ENCODE results near the gene KLRF2.
"Not testable (repeated sequence)": the region's sequence is repeated elsewhere in the genome, so short reads cannot be mapped to it uniquely, and the experiment has no call there.

The KLRF2 gene

GRCh38 chr12:9881246-9881645 is at the start of gene KLRF2:
Gene KLRF2 (plus strand): TSS chr12:9881489. CDS start chr12:9881596, 107 bp downstream.
- DNase-seq (ENCODE audit: low read depth) = no peak

DNA sequence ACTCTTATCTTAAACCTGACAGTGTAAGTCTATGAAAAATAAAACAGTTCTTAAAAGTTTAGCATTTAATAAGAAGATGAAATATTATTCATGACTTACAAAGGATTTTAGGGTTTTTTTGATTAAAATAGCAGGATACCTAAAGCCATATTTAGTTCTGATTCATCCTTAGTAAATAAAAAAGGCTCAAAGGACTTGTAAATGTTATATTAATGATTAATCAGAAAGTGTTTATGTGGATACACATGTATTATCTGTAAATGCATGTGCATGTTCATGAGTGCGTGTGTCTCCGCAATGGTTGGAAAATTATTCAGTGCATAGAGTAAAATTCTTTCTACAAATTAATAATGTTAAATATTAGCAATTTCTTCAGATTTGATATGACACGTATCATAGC is 49.6 kb upstream of the KLRF2 start:
- no peak for DNase-seq (ENCODE audit: low read depth)

DNA sequence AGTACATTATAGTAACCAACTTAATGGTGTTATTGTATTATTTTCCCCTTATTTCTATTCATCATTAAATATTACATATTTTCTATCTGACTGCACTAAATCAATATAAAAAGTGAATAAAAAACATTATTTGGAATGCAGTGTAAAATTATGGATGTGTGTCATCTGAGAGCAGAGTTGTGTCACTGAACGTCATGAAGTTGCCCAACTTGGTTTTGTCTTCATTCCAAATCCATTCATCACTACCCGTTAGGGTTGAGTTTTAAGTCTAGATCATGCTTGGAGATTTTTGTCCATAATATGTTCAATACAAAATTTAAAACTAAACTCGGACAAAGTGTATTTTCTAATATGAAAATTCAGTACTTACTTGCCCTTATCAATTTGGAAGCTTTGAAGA is 37.9 kb upstream of the KLRF2 start:
- no peak for DNase-seq (ENCODE audit: low read depth)

- no peak for DNase-seq (ENCODE audit: low read depth)
Measured at GRCh38 chr12:9848899-9849298, 32.4 kb upstream of the KLRF2 start.

DNA sequence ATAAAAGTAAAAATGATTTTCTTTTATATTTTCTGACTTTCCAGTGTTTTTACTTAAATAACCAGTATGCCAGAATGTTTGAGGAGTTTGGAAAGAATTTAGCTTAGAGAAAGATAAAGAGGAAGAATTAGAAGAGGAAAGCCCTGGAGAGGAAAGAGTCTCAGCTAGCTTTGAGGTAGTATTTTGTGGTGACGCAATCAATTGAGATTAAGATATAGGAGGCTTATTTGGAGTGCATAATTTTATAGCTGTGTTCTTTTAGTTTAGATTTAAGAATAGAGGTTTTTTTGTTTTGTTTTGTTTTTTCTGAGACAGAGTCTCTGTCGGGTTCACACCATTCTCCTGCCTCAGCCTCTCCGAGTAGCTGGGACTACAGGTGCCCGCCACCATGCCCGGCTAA is 30.2 kb upstream of the KLRF2 start:
- no peak for DNase-seq (ENCODE audit: low read depth)

- DNase-seq (ENCODE audit: low read depth) = no peak
Measured at GRCh38 chr12:9851927-9852326, 29.4 kb upstream of the KLRF2 start.

GRCh38 chr12:9856151-9856550 is 25.1 kb upstream of the KLRF2 start:
- DNase-seq (ENCODE audit: low read depth) = no peak

DNA sequence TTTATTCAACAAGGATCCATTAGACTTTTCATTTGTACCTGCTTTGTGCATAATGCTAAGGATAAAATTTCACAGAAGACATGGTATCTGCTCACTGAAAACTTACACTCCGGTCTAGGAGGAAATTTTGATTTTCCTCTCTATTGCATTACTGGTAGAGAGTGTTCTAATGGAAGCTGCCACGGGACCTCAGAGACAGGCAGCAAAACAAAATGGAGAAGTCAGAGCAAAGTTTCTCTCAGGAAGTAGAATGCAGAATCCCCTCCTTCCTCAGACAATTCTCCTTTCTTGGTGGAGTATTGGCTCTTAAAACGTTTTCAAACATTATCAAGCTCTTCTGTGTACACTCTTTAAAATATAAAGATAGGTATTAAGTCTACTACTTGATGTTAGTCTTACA is 24.4 kb upstream of the KLRF2 start:
- DNase-seq (ENCODE audit: low read depth) = no peak

GRCh38 chr12:9858135-9858534 is 23.2 kb upstream of the KLRF2 start:
- no peak for DNase-seq (ENCODE audit: low read depth)

GRCh38 chr12:9864913-9865675 is 16.2 kb upstream of the KLRF2 start:
- no peak for DNase-seq (ENCODE audit: low read depth)

DNA sequence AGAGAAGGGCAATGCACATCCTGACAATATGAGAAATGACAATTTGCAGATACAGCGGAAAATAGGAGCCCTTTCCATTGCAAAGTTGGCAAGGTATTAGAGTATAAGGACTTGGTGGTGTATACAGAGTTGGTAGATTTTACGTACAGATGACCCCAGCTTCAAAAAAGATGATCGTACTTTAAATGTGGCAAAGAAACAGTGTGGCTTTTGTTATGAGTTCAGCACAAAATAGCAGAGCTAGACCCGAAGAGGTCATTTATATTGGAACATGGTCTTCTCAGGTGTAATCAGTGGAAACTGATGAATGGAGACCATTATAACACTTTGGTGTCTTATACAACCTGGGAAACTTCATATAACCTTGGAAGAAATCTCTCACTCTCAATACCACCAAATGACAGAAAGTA is 14.4 kb upstream of the KLRF2 start:
- no peak for DNase-seq (ENCODE audit: low read depth)

DNA sequence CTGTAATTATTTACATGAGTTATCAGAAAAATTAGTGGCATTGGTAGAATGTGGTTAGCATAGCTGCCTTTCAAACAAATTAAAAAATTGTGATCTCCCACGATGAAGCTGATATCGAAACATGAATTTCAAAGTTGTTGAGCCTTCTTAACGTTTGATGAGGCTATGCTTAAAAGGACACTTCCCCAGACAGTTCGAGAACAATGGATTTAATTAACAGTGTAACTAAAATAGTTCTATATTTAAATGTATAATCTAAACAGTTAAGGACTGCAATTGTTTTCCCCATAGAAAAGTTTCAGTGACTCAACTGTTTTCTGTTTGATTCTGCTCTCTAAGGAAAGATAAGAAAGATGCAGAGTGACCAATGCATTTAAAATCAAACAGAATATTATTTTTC is 13.8 kb upstream of the KLRF2 start:
- DNase-seq (ENCODE audit: low read depth) = no peak

DNA sequence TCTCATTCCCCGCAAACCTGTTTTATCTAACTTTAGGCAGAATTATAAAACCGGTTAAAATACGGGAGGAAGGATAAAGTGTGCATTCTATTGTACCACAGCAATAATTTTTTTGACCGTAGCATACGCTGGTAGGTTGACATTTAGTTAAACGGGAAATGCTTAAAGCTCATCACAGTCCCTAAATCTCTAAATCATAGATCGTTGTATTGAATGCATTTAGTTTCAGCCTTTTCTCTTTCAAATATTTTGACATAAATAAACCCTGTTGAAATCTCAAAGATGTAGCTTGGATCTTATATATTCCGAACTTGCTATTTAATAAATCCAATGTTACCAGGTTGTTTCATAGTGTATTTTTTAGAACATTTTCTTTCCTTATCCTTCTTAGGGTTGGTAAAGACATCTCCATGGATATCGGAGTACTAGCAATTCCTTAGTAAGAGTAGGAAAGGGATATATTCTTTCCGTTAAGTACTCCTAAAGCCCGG is 12.9 kb upstream of the KLRF2 start:
- DNase-seq (ENCODE audit: low read depth) = no peak

DNA sequence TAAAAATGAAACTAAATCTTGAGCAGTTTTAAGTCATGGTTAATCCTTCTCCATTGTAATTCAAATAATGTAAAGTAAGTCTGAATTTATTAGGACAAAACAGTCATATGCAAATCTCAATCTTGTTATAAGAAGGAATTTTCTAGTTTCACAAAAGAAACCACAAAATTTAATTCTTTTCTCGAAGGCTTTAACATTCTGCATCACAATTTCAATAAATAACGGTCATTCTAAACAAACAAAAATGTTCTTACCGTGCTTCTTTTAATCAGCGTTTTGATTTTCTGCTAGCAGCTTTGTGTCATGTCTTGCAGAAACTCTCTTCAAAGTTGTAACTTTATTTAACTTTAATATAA is 12.4 kb upstream of the KLRF2 start:
- no peak for DNase-seq (ENCODE audit: low read depth)

- DNase-seq (ENCODE audit: low read depth) = no peak
Measured at GRCh38 chr12:9869307-9870161, 11.8 kb upstream of the KLRF2 start, which contains the start of gene CLEC2B. Gene CLEC2B (minus strand): TSS chr12:9869354.

DNA sequence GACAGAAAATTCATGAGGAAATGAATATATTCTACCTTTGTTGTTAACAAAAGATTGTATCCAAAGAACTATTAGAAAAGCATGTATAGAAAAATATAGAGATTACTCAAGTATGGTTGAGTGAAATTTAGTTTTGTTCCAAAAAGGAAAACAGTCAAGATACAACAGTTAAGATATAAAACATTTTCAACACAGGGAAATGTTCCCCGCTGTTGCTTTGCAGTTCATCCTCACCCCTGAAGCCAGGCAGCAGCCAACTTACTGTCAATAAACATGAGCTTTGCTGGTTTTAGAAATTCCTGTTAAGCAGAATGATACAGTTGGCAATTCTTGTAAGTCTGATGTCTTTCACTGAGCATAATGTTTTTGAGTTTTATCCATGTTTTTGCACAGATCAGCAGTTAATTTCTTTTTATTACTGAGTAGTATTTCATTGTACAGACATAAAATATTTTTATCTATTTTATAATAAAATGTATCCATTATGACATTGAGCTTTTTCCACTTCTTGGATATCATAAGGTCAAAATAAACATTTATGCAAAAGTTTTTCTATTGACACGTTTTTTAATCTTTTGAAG is 10.9 kb upstream of the KLRF2 start:
- no peak for DNase-seq (ENCODE audit: low read depth)

DNA sequence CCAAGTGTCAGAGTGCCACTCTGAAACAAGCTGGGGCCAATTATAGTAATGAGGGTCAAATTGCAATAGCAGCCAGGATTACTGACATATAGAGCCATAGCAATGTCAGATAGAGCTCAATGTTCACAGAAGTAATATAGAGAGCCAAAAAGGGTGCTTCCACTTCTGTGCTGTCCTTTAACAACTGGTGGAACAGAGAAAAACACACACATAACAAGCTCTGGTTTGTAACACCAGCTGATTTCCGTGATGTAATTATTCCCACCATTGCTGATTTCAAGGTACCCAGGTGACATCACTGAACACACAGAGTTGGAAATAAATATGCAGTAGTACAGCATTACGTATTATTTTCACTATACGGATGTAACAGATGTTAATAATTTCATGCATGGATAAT is 9.1 kb upstream of the KLRF2 start:
- DNase-seq (ENCODE audit: low read depth) = no peak

- DNase-seq (ENCODE audit: low read depth) = no peak
Measured at GRCh38 chr12:9872742-9873141, 8.5 kb upstream of the KLRF2 start.

DNA sequence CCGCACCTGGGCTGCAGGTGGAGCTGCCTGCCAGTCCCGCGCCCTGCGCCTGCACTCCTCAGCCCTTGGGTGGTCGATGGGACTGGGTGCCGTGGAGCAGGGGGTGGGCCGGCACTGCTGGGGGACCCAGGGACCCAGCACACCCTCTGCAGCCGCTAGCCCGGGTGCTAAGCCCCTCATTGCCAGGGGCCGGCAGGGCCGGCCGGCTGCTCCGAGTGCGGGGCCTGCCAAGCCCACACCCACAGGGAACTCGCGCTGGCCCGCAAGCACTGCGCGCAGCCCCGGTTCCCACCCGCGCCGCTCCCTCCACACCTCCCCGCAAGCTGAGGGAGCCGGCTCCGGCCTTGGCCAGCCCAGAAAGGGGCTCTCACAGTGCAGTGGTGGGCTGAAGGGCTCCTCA is 5.2 kb upstream of the KLRF2 start:
- not testable (repeated sequence) for DNase-seq (ENCODE audit: low read depth)

DNA sequence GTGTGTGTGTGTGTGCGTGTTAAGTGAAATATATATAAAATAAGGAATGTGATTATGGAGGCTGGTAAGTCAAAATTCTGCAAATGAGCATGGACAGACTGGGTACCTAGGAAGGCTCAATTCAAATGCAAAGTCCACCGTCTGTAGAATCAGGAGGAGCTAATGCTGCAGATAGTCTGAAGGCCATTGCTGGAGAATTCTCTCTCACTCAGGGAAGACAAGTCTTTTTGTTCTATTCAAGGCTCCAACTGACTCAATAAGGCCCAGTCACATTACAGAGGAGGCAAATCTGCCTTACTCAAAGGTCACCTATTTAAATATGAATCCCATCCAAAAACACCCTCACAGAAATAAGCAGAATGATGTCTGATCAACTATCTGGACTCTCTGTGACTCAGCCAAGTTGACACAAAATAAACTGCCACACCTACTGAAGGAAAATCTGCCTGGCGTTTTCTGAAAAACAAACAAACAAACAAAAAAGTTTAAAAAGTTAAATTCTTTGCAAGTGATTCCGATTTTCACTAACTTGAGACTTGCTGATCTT is 684 bp upstream of the KLRF2 start:
- no peak for DNase-seq (ENCODE audit: low read depth)

GRCh38 chr12:9881988-9882387 is 699 bp downstream of the KLRF2 start:
- no peak for DNase-seq (ENCODE audit: low read depth)

DNA sequence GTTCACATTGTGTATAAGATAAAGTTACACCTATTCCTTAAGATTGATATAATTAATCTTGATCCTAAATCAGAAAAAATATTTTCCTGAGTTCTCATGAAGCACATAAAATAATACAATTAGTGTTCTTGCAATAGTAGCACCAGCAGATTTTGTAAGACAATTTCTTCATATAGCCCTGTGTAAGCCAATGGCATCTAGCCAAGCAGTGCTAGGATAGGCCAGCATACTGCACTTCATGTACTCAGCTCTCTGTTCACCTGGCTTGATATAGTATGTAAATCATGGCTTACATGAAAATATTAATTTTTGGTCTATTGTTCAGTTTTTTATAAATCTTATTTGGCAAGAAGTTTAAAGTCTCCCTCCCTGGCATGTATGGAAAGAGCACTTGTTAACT is 1.9 kb downstream of the KLRF2 start:
- DNase-seq (ENCODE audit: low read depth) = no peak

Data from activated T-cell treated with anti-CD3 and anti-CD28 coated beads for 48 hours (primary cell).